Spleen (tissue), 7 donors: ENCODE measurements around the gene DET1.

ENCODE experiments used
- POLR2A ChIP-seq, 3 donors: fragments of 450-650 bp; IDR thresholded peaks; one replicate each; pipeline ENCODE4 v1.5.1; 2017; ENCODE audit warnings: antibody characterized with exemption in 3 of 3, mild to moderate bottlenecking in 1 of 3
- TF ChIP-seq, protein P1 (sequence below), 11 experiments: fragments of 200-600 bp in 7 of 11; fragments of 450-650 bp in 4 of 11; sonication (generic) in 4 of 11; IDR thresholded peaks in 8 of 11; conservative IDR thresholded peaks in 3 of 11; 1 replicate in 7 of 11; 2 replicates in 4 of 11; pipeline versions ENCODE4 v1.4.0 to v1.8.0; 2016 to 2021; ENCODE audit warnings: antibody characterized with exemption in 11 of 11, inconsistent platforms in 4 of 11, mild to moderate bottlenecking in 1 of 11
- donor health status: DM: no; HTN: no; CAD: no; lungs with moderate emphysema.
- donor health status: DM: no; HTN: no; CAD: no.
- donor health status: DM: no; HTN: no; CAD: no.

- TF ChIP-seq, protein P1, sequence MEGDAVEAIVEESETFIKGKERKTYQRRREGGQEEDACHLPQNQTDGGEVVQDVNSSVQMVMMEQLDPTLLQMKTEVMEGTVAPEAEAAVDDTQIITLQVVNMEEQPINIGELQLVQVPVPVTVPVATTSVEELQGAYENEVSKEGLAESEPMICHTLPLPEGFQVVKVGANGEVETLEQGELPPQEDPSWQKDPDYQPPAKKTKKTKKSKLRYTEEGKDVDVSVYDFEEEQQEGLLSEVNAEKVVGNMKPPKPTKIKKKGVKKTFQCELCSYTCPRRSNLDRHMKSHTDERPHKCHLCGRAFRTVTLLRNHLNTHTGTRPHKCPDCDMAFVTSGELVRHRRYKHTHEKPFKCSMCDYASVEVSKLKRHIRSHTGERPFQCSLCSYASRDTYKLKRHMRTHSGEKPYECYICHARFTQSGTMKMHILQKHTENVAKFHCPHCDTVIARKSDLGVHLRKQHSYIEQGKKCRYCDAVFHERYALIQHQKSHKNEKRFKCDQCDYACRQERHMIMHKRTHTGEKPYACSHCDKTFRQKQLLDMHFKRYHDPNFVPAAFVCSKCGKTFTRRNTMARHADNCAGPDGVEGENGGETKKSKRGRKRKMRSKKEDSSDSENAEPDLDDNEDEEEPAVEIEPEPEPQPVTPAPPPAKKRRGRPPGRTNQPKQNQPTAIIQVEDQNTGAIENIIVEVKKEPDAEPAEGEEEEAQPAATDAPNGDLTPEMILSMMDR (IDR thresholded peaks at IDR 0.05 in 8 of 11, conservative IDR thresholded peaks at IDR 0.05 in 3 of 11) = no peak
- TF ChIP-seq POLR2A (IDR thresholded peaks at IDR 0.05) = no peak
Measured at GRCh38 chr15:88564741-88565140, 18.3 kb upstream of the DET1 start.
